Lower leg skin (tissue), 4 donors: ENCODE data around the gene LRRC27. TPM values are rescaled to one million over a fixed set of nuclear protein-coding genes. Genes with fewer than 3 reads are reported as not detected.

Experiments used
- DNase-seq, 2 donors: peaks; one replicate each; pipeline ENCODE4 v3.0.0-alpha.2; 2019; ENCODE audit warnings: low spot score in 2 of 2
- H3K4me3 ChIP-seq: fragments of 200-600 bp; sonication (generic); 2 replicates; pipeline ENCODE4 v1.5.1; 2017; ENCODE audit warnings: mild to moderate bottlenecking, low read depth; ENCODE audit not compliant: poor library complexity, severe bottlenecking
- CTCF ChIP-seq, 3 donors: fragments of 450-650 bp; IDR thresholded peaks; one replicate each; pipeline ENCODE4 v1.5.1; 2016; ENCODE audit warnings: antibody characterized with exemption in 3 of 3, mild to moderate bottlenecking in 3 of 3, moderate library complexity in 2 of 3
- POLR2A ChIP-seq, 2 donors: fragments of 450-650 bp; IDR thresholded peaks; one replicate each; pipeline ENCODE4 v1.6.1; 2016 to 2017; ENCODE audit warnings: antibody characterized with exemption in 2 of 2, mild to moderate bottlenecking in 1 of 2, moderate library complexity in 1 of 2
- WGBS, 2 donors: methylation state at CpG; one replicate each; pipeline ENCODE4 v1.1.5; 2018; 5-methylcytosine and 5-hydroxymethylcytosine counted together
- intact Hi-C: fragments of 100-400 bp; cut with DNase I; formaldehyde crosslinking; loops from one replicate; pipeline ENCODE4 v1.15.0; 2023; ENCODE audit warnings: low total_unique reads
- total RNA-seq, 4 donors: library from RNA; depleted of rRNA; stranded (reverse); fragments of >200 nt; gene quantifications; one replicate each; pipeline ENCODE4 v1.1.0, GENCODE V29; 2016

The LRRC27 gene
- total RNA-seq, 4 donors from 2014 or later: 3.1 to 11.3 (median 8.5) TPM

- TF ChIP-seq CTCF (IDR thresholded peaks at IDR 0.05): no peak
- TF ChIP-seq POLR2A (IDR thresholded peaks at IDR 0.05): no peak
- intact Hi-C loops: no loop called here
- no peak overlapping the region for H3K4me3 ChIP-seq
- WGBS, 2 donors: 89 to 90% methylated on average over 31 of the region's 38 CpGs
- DNase-seq: peak in 1 of 2 donors; percentile 62
These were observed 30.3 kb upstream of the LRRC27 start for GRCh38 chr10:132301371-132302330.

GRCh38 chr10:132302421-132303310, 29.3 kb upstream of the LRRC27 start:
- TF ChIP-seq CTCF (IDR thresholded peaks at IDR 0.05) (no peak), POLR2A (IDR thresholded peaks at IDR 0.05) (no peak)
- intact Hi-C loops: no loop called here
- no peak overlapping the region for H3K4me3 ChIP-seq
- peak in 1 of 2 donors; percentile 82 for DNase-seq
- 86 to 90% methylated on average over 29 of the region's 29 CpGs for WGBS, 2 donors

GRCh38 chr10:132303361-132304115, 28.5 kb upstream of the LRRC27 start:
- no peak for TF ChIP-seq CTCF (IDR thresholded peaks at IDR 0.05)
- no peak for TF ChIP-seq POLR2A (IDR thresholded peaks at IDR 0.05)
- peak in 1 of 2 donors; percentile 82 for DNase-seq
- H3K4me3 ChIP-seq: no peak overlapping the region
- intact Hi-C loops: no loop called here
- 90 to 92% methylated on average over 21 of the region's 21 CpGs for WGBS, 2 donors

- intact Hi-C loops: no loop called here
- 92 to 95% methylated on average over 21 of the region's 21 CpGs for WGBS, 2 donors
- peak in 1 of 2 donors; percentile 70 for DNase-seq
- TF ChIP-seq CTCF (IDR thresholded peaks at IDR 0.05) (no peak), POLR2A (IDR thresholded peaks at IDR 0.05) (no peak)
- H3K4me3 ChIP-seq: no peak overlapping the region
These were observed 27.1 kb upstream of the LRRC27 start for GRCh38 chr10:132304756-132305509.
